ENCODE data around the gene RENBP. TPM values are rescaled to one million over a fixed set of nuclear protein-coding genes. Genes with fewer than 3 reads are reported as not detected.

Gene RENBP
- total and polyA plus RNA-seq, 4 donors: 16.6 to 90.8 (median 62.0) TPM

GRCh38 chrX:153988493-153988892 lies 44.0 kb upstream of the RENBP start:
- H3K9me3 ChIP-seq (ENCODE audit: control insufficient read depth in 4 of 4, insufficient read depth in 3 of 4, low read length in 3 of 4): peaks cover 0 to 2% (median 0%) of the 10 kb centered on the region in 4 donors
- no peak overlapping the region for H3K27ac ChIP-seq (ENCODE audit: low read depth in 1 of 2, low read length in 1 of 2)
- H3K9ac ChIP-seq (ENCODE audit: insufficient read depth in 1 of 2, low read length in 2 of 2): no peak overlapping the region
- no peaks in the 10 kb centered on the region for H3K27me3 ChIP-seq (ENCODE audit: control insufficient read depth in 3 of 3, insufficient read depth in 3 of 3, low read length in 2 of 3)
- no peak for TF ChIP-seq CTCF (IDR thresholded peaks at IDR 0.05; ENCODE audit: control extremely low read depth, extremely low read depth)
- no peak overlapping the region for H3K4me3 ChIP-seq
- no peak for DNase-seq
- ATAC-seq (ENCODE audit: insufficient read depth, low FRiP score): no peak
- no peaks in the 10 kb centered on the region for H3K4me1 ChIP-seq (ENCODE audit: control insufficient read depth in 5 of 5, insufficient read depth in 5 of 5, low read length in 5 of 5)
- no peaks in the 10 kb centered on the region for H3K36me3 ChIP-seq (ENCODE audit: control insufficient read depth in 4 of 4, insufficient read depth in 4 of 4, low read length in 4 of 4)
- WGBS, 2 donors: 72 to 76% methylated on average over 12 of the region's 12 CpGs

GRCh38 chrX:153984351-153985178 lies 40.1 kb upstream of the RENBP start:
- H3K27ac ChIP-seq (ENCODE audit: low read depth in 1 of 2, low read length in 1 of 2): peak overlapping the region in 1 of 2 donors; percentile 65
- H3K4me3 ChIP-seq: no peak overlapping the region
- no peak for DNase-seq

GRCh38 chrX:153983321-153983801 lies 38.9 kb upstream of the RENBP start:
- Histone ChIP-seq H3K9me3 (ENCODE audit: control insufficient read depth in 4 of 4, insufficient read depth in 3 of 4, low read length in 3 of 4) (peaks cover 0 to 2% (median 1%) of the 10 kb centered on the region in 4 donors), H3K36me3 (ENCODE audit: control insufficient read depth in 4 of 4, insufficient read depth in 4 of 4, low read length in 4 of 4) (no peaks in the 10 kb centered on the region), H3K27me3 (ENCODE audit: control insufficient read depth in 3 of 3, insufficient read depth in 3 of 3, low read length in 2 of 3) (peaks cover 0 to 7% (median 0%) of the 10 kb centered on the region in 3 donors), H3K4me1 (ENCODE audit: control insufficient read depth in 5 of 5, insufficient read depth in 5 of 5, low read length in 5 of 5) (no peaks in the 10 kb centered on the region), H3K27ac (ENCODE audit: low read depth in 1 of 2, low read length in 1 of 2) (no peak overlapping the region), H3K9ac (ENCODE audit: insufficient read depth in 1 of 2, low read length in 2 of 2) (no peak overlapping the region), H3K4me3 (no peak overlapping the region)
- ATAC-seq (ENCODE audit: insufficient read depth, low FRiP score) (no peak), DNase-seq (no peak)
- 49 to 77% methylated on average over 12 of the region's 12 CpGs for WGBS, 2 donors
- no peak for TF ChIP-seq CTCF (IDR thresholded peaks at IDR 0.05; ENCODE audit: control extremely low read depth, extremely low read depth)

More at GRCh38 chrX:153984351-153985178, 40.1 kb upstream of the RENBP start:
- H3K9me3 ChIP-seq (ENCODE audit: control insufficient read depth in 4 of 4, insufficient read depth in 3 of 4, low read length in 3 of 4): peaks cover 0 to 2% (median 1%) of the 10 kb centered on the region in 4 donors
- peaks cover 0 to 7% (median 0%) of the 10 kb centered on the region in 3 donors for H3K27me3 ChIP-seq (ENCODE audit: control insufficient read depth in 3 of 3, insufficient read depth in 3 of 3, low read length in 2 of 3)
- WGBS, 2 donors: 59 to 70% methylated on average over 13 to 20 of the region's 20 CpGs
- H3K36me3 ChIP-seq (ENCODE audit: control insufficient read depth in 4 of 4, insufficient read depth in 4 of 4, low read length in 4 of 4): no peaks in the 10 kb centered on the region
- H3K4me1 ChIP-seq (ENCODE audit: control insufficient read depth in 5 of 5, insufficient read depth in 5 of 5, low read length in 5 of 5): no peaks in the 10 kb centered on the region
- no peak for ATAC-seq (ENCODE audit: insufficient read depth, low FRiP score)
- TF ChIP-seq CTCF (IDR thresholded peaks at IDR 0.05; ENCODE audit: control extremely low read depth, extremely low read depth): no peak
- no peak overlapping the region for H3K9ac ChIP-seq (ENCODE audit: insufficient read depth in 1 of 2, low read length in 2 of 2)
